HG02759 (cell line): ENCODE data around the gene PITPNM3.
"Not testable (repeated sequence)": the region's sequence is repeated elsewhere in the genome, so short reads cannot be mapped to it uniquely, and the experiment has no call there.

Experiments
- ATAC-seq: cut with Tn5 transposase; IDR thresholded peaks from one replicate; pipeline ENCODE4 v1.9.1; 2021; ENCODE audit warnings: mild to moderate bottlenecking, moderate library complexity; ENCODE audit not compliant: unreplicated experiment

The PITPNM3 gene

GRCh38 chr17:6556121-6557039 is at the start of gene PITPNM3:
PITPNM3 (minus strand) TSS chr17:6556555; CDS start chr17:6556406, 149 bp downstream.
- no peak for ATAC-seq

DNA sequence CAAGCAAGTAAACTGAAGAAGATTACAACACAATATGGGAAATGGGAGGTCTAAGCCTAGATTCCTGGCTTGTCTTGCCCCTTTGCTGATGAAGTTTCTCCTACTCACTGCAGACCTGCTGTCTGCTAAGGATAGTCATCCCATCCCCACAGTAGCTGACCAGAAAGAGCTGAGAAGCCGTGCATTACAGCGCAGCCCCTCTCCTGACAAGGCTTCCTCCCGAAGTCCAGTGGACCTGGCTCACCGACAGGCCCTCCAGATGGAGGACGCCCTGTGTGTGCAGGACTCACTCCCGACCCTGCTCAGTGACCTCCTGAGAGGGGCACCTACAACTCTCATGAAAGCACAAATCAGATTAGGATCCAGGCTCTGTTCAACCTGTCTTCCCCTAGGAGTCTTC is 48.8 kb upstream of the PITPNM3 start:
- ATAC-seq: no peak

DNA sequence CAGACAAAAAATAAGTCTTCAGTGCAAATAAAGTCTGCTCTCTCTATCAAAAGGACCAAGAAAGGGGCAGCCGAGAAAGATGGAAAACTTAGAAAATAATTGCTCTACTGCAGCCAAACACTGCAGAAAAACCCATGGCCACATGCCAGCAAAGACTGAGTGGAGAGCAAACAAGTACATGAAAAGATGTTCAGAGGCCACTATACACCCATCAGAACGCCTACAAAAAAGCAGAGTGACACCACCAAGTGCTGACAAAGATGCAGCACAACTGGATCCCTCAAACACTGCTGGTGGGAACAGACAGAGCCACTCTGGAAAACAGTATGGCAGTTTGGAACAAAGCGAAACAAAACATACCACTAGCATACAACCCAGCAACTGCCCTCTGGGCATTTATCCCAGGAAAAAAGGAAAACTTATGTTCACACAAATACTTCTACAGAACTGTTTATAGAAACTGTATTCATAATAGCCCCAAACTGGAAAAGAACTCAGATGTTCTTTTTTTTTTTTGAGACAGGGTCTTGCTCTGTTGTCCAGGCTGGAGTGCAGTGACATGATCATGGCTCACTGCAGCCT is 47.5 kb upstream of the PITPNM3 start:
- no peak for ATAC-seq

DNA sequence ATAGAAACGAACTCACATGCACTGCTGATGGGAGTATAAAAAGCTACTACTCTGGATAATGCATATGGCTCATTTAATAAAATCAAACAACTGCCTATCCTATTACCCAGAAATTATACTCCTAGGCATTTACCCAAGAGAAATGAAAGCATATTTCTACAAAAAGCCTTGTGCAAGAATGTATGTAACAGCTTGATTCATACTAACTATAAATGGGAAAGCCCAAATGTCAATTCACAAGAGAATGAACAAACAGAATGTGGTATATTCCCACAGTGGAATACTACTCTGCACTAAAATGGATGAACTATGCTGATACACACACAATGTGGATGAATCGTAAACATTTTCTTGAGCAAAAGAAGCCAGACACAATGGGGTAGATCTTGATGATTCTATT is 45.8 kb upstream of the PITPNM3 start:
- ATAC-seq: no peak

GRCh38 chr17:6599364-6599763 is 43.0 kb upstream of the PITPNM3 start:
- ATAC-seq: no peak

- ATAC-seq: no peak
Measured at GRCh38 chr17:6597727-6598126, 41.4 kb upstream of the PITPNM3 start.

DNA sequence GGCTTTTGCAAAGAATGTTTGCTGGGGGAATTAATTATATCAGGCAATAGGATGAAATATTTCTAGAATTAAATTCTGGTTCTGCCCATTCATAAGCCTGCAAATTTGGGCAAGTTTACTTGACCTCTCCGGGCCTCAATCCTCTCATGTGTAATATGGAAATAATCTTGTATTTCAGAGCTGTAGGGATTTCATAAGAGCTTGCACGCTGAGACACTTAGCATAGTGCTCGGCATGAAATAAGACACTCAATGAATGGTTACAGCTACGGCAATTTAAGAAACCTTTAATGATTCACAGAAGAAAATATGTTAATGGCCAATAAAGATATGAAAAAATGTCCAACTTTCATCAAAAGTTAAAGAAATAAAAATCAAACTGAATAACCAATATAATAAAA is 40.6 kb upstream of the PITPNM3 start:
- no peak for ATAC-seq

- no peak for ATAC-seq
Measured at GRCh38 chr17:6596511-6596910, 40.2 kb upstream of the PITPNM3 start.

DNA sequence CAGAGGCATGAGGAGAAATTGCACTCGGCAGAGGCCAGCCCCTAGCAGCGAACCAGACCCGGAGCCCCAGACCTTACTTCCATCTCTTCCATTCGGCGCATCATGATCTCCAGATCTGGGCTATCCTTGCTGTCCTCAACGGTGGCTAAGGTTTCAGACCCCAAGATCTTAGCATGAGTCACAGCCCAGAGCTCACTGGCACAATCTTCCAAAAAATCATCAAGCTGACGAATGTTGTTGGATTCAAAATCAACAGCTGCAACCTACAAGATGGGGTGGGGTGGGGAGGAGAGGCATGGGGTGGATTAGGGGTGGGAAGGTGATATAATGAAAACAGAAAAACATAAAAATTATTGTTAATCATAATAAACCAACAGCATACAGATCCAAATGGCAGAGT is 39.7 kb upstream of the PITPNM3 start:
- ATAC-seq: no peak

- ATAC-seq: not testable (repeated sequence)
Measured at GRCh38 chr17:6593371-6593770, 37.0 kb upstream of the PITPNM3 start.

GRCh38 chr17:6592173-6592572 is 35.8 kb upstream of the PITPNM3 start:
- no peak for ATAC-seq

- ATAC-seq: no peak
Measured at GRCh38 chr17:6591599-6592158, 35.3 kb upstream of the PITPNM3 start.

- ATAC-seq: no peak
Measured at GRCh38 chr17:6589266-6589946, 33.1 kb upstream of the PITPNM3 start.

DNA sequence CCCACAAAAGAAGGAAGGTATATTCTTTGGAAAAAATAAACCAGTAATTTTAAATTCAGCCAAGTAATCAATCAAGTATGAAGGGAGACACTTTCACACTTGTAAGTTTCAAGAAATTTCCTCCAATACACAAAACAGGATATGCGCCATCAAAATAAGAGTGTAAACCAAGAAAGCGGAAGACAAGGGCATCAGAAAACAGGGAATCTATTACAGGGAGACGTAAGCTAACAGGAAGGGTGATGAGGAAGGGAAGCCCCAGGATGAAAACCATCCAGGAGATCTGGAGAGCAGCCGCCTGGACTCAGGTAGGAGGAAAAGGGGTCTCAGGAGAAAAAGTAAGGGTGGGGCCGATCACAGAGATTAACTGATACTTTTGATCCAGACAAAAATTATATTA is 31.8 kb upstream of the PITPNM3 start:
- ATAC-seq: no peak

- ATAC-seq: no peak
Measured at GRCh38 chr17:6587310-6587709, 31.0 kb upstream of the PITPNM3 start.

- ATAC-seq: no peak
Measured at GRCh38 chr17:6583411-6583810, 27.1 kb upstream of the PITPNM3 start.

- no peak for ATAC-seq
Measured at GRCh38 chr17:6580625-6581024, 24.3 kb upstream of the PITPNM3 start.

GRCh38 chr17:6578491-6578890 is 22.1 kb upstream of the PITPNM3 start:
- no peak for ATAC-seq

DNA sequence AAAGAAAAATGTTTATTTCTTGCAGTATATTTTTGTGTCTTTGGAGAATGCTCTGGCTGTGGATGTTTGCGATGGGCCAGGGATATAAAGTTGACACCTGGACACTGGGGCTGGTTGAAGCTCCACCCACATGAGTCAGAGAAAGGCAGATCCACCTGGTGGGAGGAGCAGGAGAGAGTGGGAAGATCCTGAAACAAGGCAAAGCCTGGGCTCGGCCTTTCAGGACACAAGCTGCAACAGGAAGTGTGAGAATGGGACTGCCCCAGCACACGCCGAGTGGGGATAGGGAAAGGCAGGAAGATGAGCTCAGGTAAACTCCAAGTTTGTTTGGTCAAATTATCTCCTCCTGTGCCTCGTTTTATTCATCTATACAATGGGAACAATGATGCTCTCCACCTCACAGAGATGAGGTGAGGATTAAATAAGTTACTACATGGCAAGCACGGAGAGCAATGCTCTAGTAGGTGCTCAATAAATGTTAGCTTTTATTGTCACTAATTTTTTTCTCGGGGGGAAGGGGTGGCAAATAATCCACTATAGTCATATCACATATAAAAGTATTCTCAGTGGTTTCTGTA is 21.4 kb upstream of the PITPNM3 start:
- ATAC-seq: no peak

- ATAC-seq: no peak
Measured at GRCh38 chr17:6576038-6576785, 19.9 kb upstream of the PITPNM3 start.
